SW480 (cell line): ENCODE results near the gene PLEK2.
"Not testable (repeated sequence)": the region's sequence is repeated elsewhere in the genome, so short reads cannot be mapped to it uniquely, and the experiment has no call there.

Experiments used
- DNase-seq: peaks from one replicate; pipeline ENCODE4 v3.0.0-alpha.2; 2016; ENCODE audit warnings: low spot score

Gene PLEK2

GRCh38 chr14:67411820-67412421, at the start of gene PLEK2:
PLEK2 (minus strand) TSS chr14:67412165; CDS start chr14:67412059, 106 bp downstream.
- peak; percentile 92 for DNase-seq

GRCh38 chr14:67461341-67461985, 49.5 kb upstream of the PLEK2 start:
- no peak for DNase-seq

GRCh38 chr14:67459336-67459735, 47.4 kb upstream of the PLEK2 start:
- no peak for DNase-seq

- DNase-seq, result no peak
Measured at GRCh38 chr14:67457782-67458181, 45.8 kb upstream of the PLEK2 start.

- DNase-seq, result no peak
Measured at GRCh38 chr14:67456732-67457131, 44.8 kb upstream of the PLEK2 start.

GRCh38 chr14:67453575-67454300, 41.8 kb upstream of the PLEK2 start:
- no peak for DNase-seq

- not testable (repeated sequence) for DNase-seq
Measured at GRCh38 chr14:67451667-67452066, 39.7 kb upstream of the PLEK2 start.

- DNase-seq, result no peak
Measured at GRCh38 chr14:67449096-67449495, 37.1 kb upstream of the PLEK2 start.

- no peak for DNase-seq
Measured at GRCh38 chr14:67447033-67447381, 35.0 kb upstream of the PLEK2 start.

GRCh38 chr14:67446371-67447032, 34.5 kb upstream of the PLEK2 start:
- DNase-seq, result no peak

- DNase-seq, result no peak
Measured at GRCh38 chr14:67444395-67444794, 32.4 kb upstream of the PLEK2 start.

GRCh38 chr14:67442139-67442906, 30.4 kb upstream of the PLEK2 start:
- DNase-seq, result no peak

GRCh38 chr14:67441672-67442071, 29.7 kb upstream of the PLEK2 start:
- DNase-seq, result no peak

- no peak for DNase-seq
Measured at GRCh38 chr14:67441256-67441655, 29.3 kb upstream of the PLEK2 start.

- DNase-seq, result no peak
Measured at GRCh38 chr14:67440513-67440912, 28.5 kb upstream of the PLEK2 start.

- no peak for DNase-seq
Measured at GRCh38 chr14:67438969-67439368, 27.0 kb upstream of the PLEK2 start.

- DNase-seq, result no peak
Measured at GRCh38 chr14:67436006-67436866, 24.3 kb upstream of the PLEK2 start.

- DNase-seq, result no peak
Measured at GRCh38 chr14:67435603-67436002, 23.6 kb upstream of the PLEK2 start.

GRCh38 chr14:67432050-67432564, 20.1 kb upstream of the PLEK2 start:
- DNase-seq, result no peak

- DNase-seq, result no peak
Measured at GRCh38 chr14:67429510-67430205, 17.7 kb upstream of the PLEK2 start.
